ENCODE results near the gene VPS37D.

Gene VPS37D

GRCh38 chr7:73669858-73670385 lies 2.3 kb downstream of the VPS37D start:
- Histone ChIP-seq H3K23ac (ENCODE audit: low read length in 2 of 2) (no peak overlapping the region), H2BK5ac (ENCODE audit: low read depth, low read length, poor library complexity, severe bottlenecking) (no peak overlapping the region), H3K4me3 (ENCODE audit: insufficient read depth in 1 of 2, low read depth in 1 of 2, low read length in 2 of 2) (no peak overlapping the region), H4K8ac (ENCODE audit: low read length) (no peak overlapping the region), H3K27me3 (ENCODE audit: control insufficient read depth in 1 of 2, insufficient read depth in 1 of 2, low read length in 2 of 2) (peaks cover 7 to 18% of the 10 kb centered on the region in 2 experiments), H2BK12ac (ENCODE audit: low read length in 2 of 2) (no peak overlapping the region), H3K4ac (ENCODE audit: low read depth in 1 of 2, low read length in 2 of 2) (no peak overlapping the region), H4K91ac (ENCODE audit: low read length) (no peak overlapping the region), H3K4me2 (ENCODE audit: low read length, poor library complexity, severe bottlenecking) (no peak overlapping the region), H2BK15ac (ENCODE audit: low read depth, poor library complexity, severe bottlenecking) (no peak overlapping the region), H2AFZ (ENCODE audit: low read depth, low read length) (no peak overlapping the region), H3K9ac (ENCODE audit: low read length) (no peak overlapping the region), H3K36me3 (ENCODE audit: control insufficient read depth in 1 of 2, insufficient read depth in 2 of 2, low read depth in 1 of 2, low read length in 2 of 2) (peaks cover 0 to 23% of the 10 kb centered on the region in 2 experiments), H3K14ac (ENCODE audit: low read length in 2 of 2) (no peak overlapping the region), H3K4me1 (ENCODE audit: control insufficient read depth, insufficient read depth, low read depth, low read length) (peaks cover 18% of the 10 kb centered on the region), H3K79me1 (replicated peaks; ENCODE audit: low read length, poor library complexity, severe bottlenecking) (peaks cover 10% of the 10 kb centered on the region), H3K18ac (ENCODE audit: low read depth in 1 of 2, low read length in 2 of 2) (no peak overlapping the region), H3K9me3 (ENCODE audit: control insufficient read depth, low read length) (no peaks in the 10 kb centered on the region), H3K27ac (ENCODE audit: low read length, poor library complexity, severe bottlenecking) (no peak overlapping the region), H2AK5ac (ENCODE audit: low read length, severe bottlenecking) (no peak overlapping the region), H2BK120ac (ENCODE audit: low read depth, low read length) (no peak overlapping the region)
- no peak for DNase-seq
- 75% methylated on average over 11 of the region's 12 CpGs for WGBS

- Histone ChIP-seq H4K91ac (ENCODE audit: low read length) (no peak overlapping the region), H3K9ac (ENCODE audit: low read length) (no peak overlapping the region), H3K4me3 (ENCODE audit: insufficient read depth in 1 of 2, low read depth in 1 of 2, low read length in 2 of 2) (no peak overlapping the region), H3K27me3 (ENCODE audit: control insufficient read depth in 1 of 2, insufficient read depth in 1 of 2, low read length in 2 of 2) (peaks cover 4 to 7% of the 10 kb centered on the region in 2 experiments), H3K9me3 (ENCODE audit: control insufficient read depth, low read length) (no peaks in the 10 kb centered on the region), H3K4me2 (ENCODE audit: low read length, poor library complexity, severe bottlenecking) (no peak overlapping the region), H3K23ac (ENCODE audit: low read length in 2 of 2) (no peak overlapping the region), H3K27ac (ENCODE audit: low read length, poor library complexity, severe bottlenecking) (no peak overlapping the region), H3K4ac (ENCODE audit: low read depth in 1 of 2, low read length in 2 of 2) (no peak overlapping the region), H2AK5ac (ENCODE audit: low read length, severe bottlenecking) (no peak overlapping the region), H2BK120ac (ENCODE audit: low read depth, low read length) (no peak overlapping the region), H4K8ac (ENCODE audit: low read length) (no peak overlapping the region), H3K36me3 (ENCODE audit: control insufficient read depth in 1 of 2, insufficient read depth in 2 of 2, low read depth in 1 of 2, low read length in 2 of 2) (peaks cover 0 to 23% of the 10 kb centered on the region in 2 experiments), H3K79me1 (replicated peaks; ENCODE audit: low read length, poor library complexity, severe bottlenecking) (peaks cover 10% of the 10 kb centered on the region), H2BK12ac (ENCODE audit: low read length in 2 of 2) (no peak overlapping the region), H3K14ac (ENCODE audit: low read length in 2 of 2) (no peak overlapping the region), H3K18ac (ENCODE audit: low read depth in 1 of 2, low read length in 2 of 2) (no peak overlapping the region), H2AFZ (ENCODE audit: low read depth, low read length) (no peak overlapping the region), H2BK5ac (ENCODE audit: low read depth, low read length, poor library complexity, severe bottlenecking) (no peak overlapping the region), H3K4me1 (ENCODE audit: control insufficient read depth, insufficient read depth, low read depth, low read length) (peaks cover 18% of the 10 kb centered on the region), H2BK15ac (ENCODE audit: low read depth, poor library complexity, severe bottlenecking) (no peak overlapping the region)
- 66% methylated on average over 4 of the region's 12 CpGs for WGBS
- no peak for DNase-seq
Measured at GRCh38 chr7:73671322-73671661, 3.7 kb downstream of the VPS37D start.

GRCh38 chr7:73671857-73672445 lies 4.3 kb downstream of the VPS37D start:
- Histone ChIP-seq H2BK12ac (ENCODE audit: low read length in 2 of 2) (no peak overlapping the region), H3K4me1 (ENCODE audit: control insufficient read depth, insufficient read depth, low read depth, low read length) (peaks cover 18% of the 10 kb centered on the region), H2BK5ac (ENCODE audit: low read depth, low read length, poor library complexity, severe bottlenecking) (no peak overlapping the region), H3K4me3 (ENCODE audit: insufficient read depth in 1 of 2, low read depth in 1 of 2, low read length in 2 of 2) (no peak overlapping the region), H3K36me3 (ENCODE audit: control insufficient read depth in 1 of 2, insufficient read depth in 2 of 2, low read depth in 1 of 2, low read length in 2 of 2) (peaks cover 0 to 23% of the 10 kb centered on the region in 2 experiments), H2BK15ac (ENCODE audit: low read depth, poor library complexity, severe bottlenecking) (no peak overlapping the region), H3K79me1 (replicated peaks; ENCODE audit: low read length, poor library complexity, severe bottlenecking) (peaks cover 10% of the 10 kb centered on the region), H3K4ac (ENCODE audit: low read depth in 1 of 2, low read length in 2 of 2) (no peak overlapping the region), H3K4me2 (ENCODE audit: low read length, poor library complexity, severe bottlenecking) (no peak overlapping the region), H3K14ac (ENCODE audit: low read length in 2 of 2) (no peak overlapping the region), H3K9me3 (ENCODE audit: control insufficient read depth, low read length) (no peaks in the 10 kb centered on the region), H3K23ac (ENCODE audit: low read length in 2 of 2) (no peak overlapping the region), H3K18ac (ENCODE audit: low read depth in 1 of 2, low read length in 2 of 2) (no peak overlapping the region), H2AFZ (ENCODE audit: low read depth, low read length) (no peak overlapping the region), H4K91ac (ENCODE audit: low read length) (no peak overlapping the region), H2AK5ac (ENCODE audit: low read length, severe bottlenecking) (no peak overlapping the region), H2BK120ac (ENCODE audit: low read depth, low read length) (no peak overlapping the region), H3K27ac (ENCODE audit: low read length, poor library complexity, severe bottlenecking) (no peak overlapping the region), H4K8ac (ENCODE audit: low read length) (no peak overlapping the region), H3K27me3 (ENCODE audit: control insufficient read depth in 1 of 2, insufficient read depth in 1 of 2, low read length in 2 of 2) (peaks cover 0 to 2% of the 10 kb centered on the region in 2 experiments), H3K9ac (ENCODE audit: low read length) (no peak overlapping the region)
- 94% methylated on average over 15 of the region's 15 CpGs for WGBS
- no peak for DNase-seq

GRCh38 chr7:73674468-73675124 lies 7.0 kb downstream of the VPS37D start:
- H3K36me3 ChIP-seq (ENCODE audit: control insufficient read depth in 1 of 2, insufficient read depth in 2 of 2, low read depth in 1 of 2, low read length in 2 of 2) = peaks cover 12 to 36% of the 10 kb centered on the region in 2 experiments
- H2BK12ac ChIP-seq (ENCODE audit: low read length in 2 of 2) = no peak overlapping the region
- 97% methylated on average over 1 of the region's 1 CpG for WGBS
- no peak overlapping the region for H4K8ac ChIP-seq (ENCODE audit: low read length)
- H3K4me3 ChIP-seq (ENCODE audit: insufficient read depth in 1 of 2, low read depth in 1 of 2, low read length in 2 of 2) = no peak overlapping the region
- peaks cover 7% of the 10 kb centered on the region for H3K4me1 ChIP-seq (ENCODE audit: control insufficient read depth, insufficient read depth, low read depth, low read length)
- H3K27ac ChIP-seq (ENCODE audit: low read length, poor library complexity, severe bottlenecking) = no peak overlapping the region
- no peak overlapping the region for H2BK120ac ChIP-seq (ENCODE audit: low read depth, low read length)
- H4K91ac ChIP-seq (ENCODE audit: low read length) = no peak overlapping the region
- no peak overlapping the region for H3K23ac ChIP-seq (ENCODE audit: low read length in 2 of 2)
- H2BK5ac ChIP-seq (ENCODE audit: low read depth, low read length, poor library complexity, severe bottlenecking) = no peak overlapping the region
- H3K9me3 ChIP-seq (ENCODE audit: control insufficient read depth, low read length) = no peaks in the 10 kb centered on the region
- H3K27me3 ChIP-seq (ENCODE audit: control insufficient read depth in 1 of 2, insufficient read depth in 1 of 2, low read length in 2 of 2) = no peaks in the 10 kb centered on the region
- no peak overlapping the region for H3K14ac ChIP-seq (ENCODE audit: low read length in 2 of 2)
- H3K79me1 ChIP-seq (replicated peaks; ENCODE audit: low read length, poor library complexity, severe bottlenecking) = peaks cover 19% of the 10 kb centered on the region
- DNase-seq = no peak
- H3K4me2 ChIP-seq (ENCODE audit: low read length, poor library complexity, severe bottlenecking) = no peak overlapping the region
- no peak overlapping the region for H3K9ac ChIP-seq (ENCODE audit: low read length)
- no peak overlapping the region for H2AFZ ChIP-seq (ENCODE audit: low read depth, low read length)
- no peak overlapping the region for H3K18ac ChIP-seq (ENCODE audit: low read depth in 1 of 2, low read length in 2 of 2)
- no peak overlapping the region for H3K4ac ChIP-seq (ENCODE audit: low read depth in 1 of 2, low read length in 2 of 2)
- no peak overlapping the region for H2BK15ac ChIP-seq (ENCODE audit: low read depth, poor library complexity, severe bottlenecking)
- no peak overlapping the region for H2AK5ac ChIP-seq (ENCODE audit: low read length, severe bottlenecking)
